Lower lobe of right lung (tissue), 2 donors: Measurements from ENCODE around the gene KIF6. TPM values are rescaled to one million over a fixed set of nuclear protein-coding genes. Genes with fewer than 3 reads are reported as not detected.
"Not testable (repeated sequence)": the region's sequence is repeated elsewhere in the genome, so short reads cannot be mapped to it uniquely, and the experiment has no call there.

Source experiments
- ATAC-seq, 2 donors: fragments of 200-7000 bp; cut with Tn5 transposase; one replicate each; pipeline ENCODE4 v1.9.1; 2020 to 2022; ENCODE audit warnings: mild to moderate bottlenecking in 2 of 2, moderate library complexity in 2 of 2
- DNase-seq: peaks from one replicate; pipeline ENCODE4 v3.0.0-alpha.2; 2020
- H3K27ac ChIP-seq: fragments of 200-600 bp; one replicate; pipeline ENCODE4 v1.8.0; 2022
- H3K27me3 ChIP-seq: fragments of 200-600 bp; one replicate; pipeline ENCODE4 v1.8.0; 2022; ENCODE audit warnings: low read depth
- H3K36me3 ChIP-seq: fragments of 200-600 bp; one replicate; pipeline ENCODE4 v1.8.0; 2022; ENCODE audit warnings: mild to moderate bottlenecking
- H3K4me1 ChIP-seq: fragments of 200-600 bp; one replicate; pipeline ENCODE4 v1.8.0; 2022
- H3K4me3 ChIP-seq: fragments of 200-600 bp; one replicate; pipeline ENCODE4 v1.8.0; 2022; ENCODE audit warnings: mild to moderate bottlenecking
- H3K9me3 ChIP-seq: fragments of 200-600 bp; one replicate; pipeline ENCODE4 v1.8.0; 2022
- CTCF ChIP-seq: fragments of 200-600 bp; IDR thresholded peaks from one replicate; pipeline ENCODE4 v1.8.0; 2022; ENCODE audit warnings: antibody characterized with exemption, mild to moderate bottlenecking
- intact Hi-C: fragments of 100-400 bp; cut with DNase I; formaldehyde crosslinking; loops from one replicate; pipeline ENCODE4 v1.11.0; 2022
- total RNA-seq: library from RNA; stranded (reverse); fragmentation: NEBNext Ultra II Directional; extraction: Animal tissue kit (Norgen Biotek cat#: 25700); gene quantifications from one replicate; pipeline ENCODE4 v1.2.1, GENCODE V29; 2021
- donor health status: DM: no; HTN: yes; CAD: no; lungs with severe emphysema.

KIF6 gene
- total RNA-seq, 1 donor from 2014 or later, result 2.5 TPM

- no peaks in the 10 kb centered on the region for H3K4me1 ChIP-seq
- no peaks in the 10 kb centered on the region for H3K27me3 ChIP-seq
- no peaks in the 10 kb centered on the region for H3K36me3 ChIP-seq
- no peak overlapping the region for H3K4me3 ChIP-seq
- no peak for DNase-seq
- intact Hi-C loops, result no loop called here
- ATAC-seq, result peak; percentile 74 to 79
- H3K27ac ChIP-seq, result no peak overlapping the region
- no peak for TF ChIP-seq CTCF
- no peaks in the 10 kb centered on the region for H3K9me3 ChIP-seq
These were observed 40.3 kb downstream of the KIF6 start for GRCh38 chr6:39684790-39685488.

GRCh38 chr6:39681674-39682121 lies 43.5 kb downstream of the KIF6 start:
- H3K27ac ChIP-seq, result no peak overlapping the region
- no peak for DNase-seq
- no peak for TF ChIP-seq CTCF
- H3K4me3 ChIP-seq, result no peak overlapping the region
- H3K4me1 ChIP-seq, result no peaks in the 10 kb centered on the region
- H3K36me3 ChIP-seq, result no peaks in the 10 kb centered on the region
- no peak for ATAC-seq
- H3K9me3 ChIP-seq, result no peaks in the 10 kb centered on the region
- H3K27me3 ChIP-seq, result no peaks in the 10 kb centered on the region
- intact Hi-C loops, result no loop called here

DNA sequence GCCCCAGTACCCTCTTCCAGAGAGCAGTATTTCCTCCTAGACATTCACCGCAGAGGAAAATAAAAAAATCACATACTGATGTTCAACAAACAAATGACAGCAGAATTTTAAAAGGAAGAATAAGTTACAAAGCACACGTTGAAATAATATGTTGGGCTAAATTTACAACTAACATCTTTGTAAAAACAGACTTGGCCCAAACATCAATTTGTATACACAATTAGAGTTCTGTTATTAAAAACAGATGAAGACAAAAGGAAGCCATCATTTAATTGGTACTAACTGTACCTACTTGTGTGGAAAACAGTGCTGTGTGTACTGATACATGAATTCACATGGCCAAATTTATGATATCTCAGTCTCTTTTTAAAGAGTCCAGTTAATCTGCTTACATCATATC lies 46.3 kb downstream of the KIF6 start:
- no peak for TF ChIP-seq CTCF
- Histone ChIP-seq H3K27me3 (no peaks in the 10 kb centered on the region), H3K9me3 (peaks cover 3% of the 10 kb centered on the region), H3K36me3 (no peaks in the 10 kb centered on the region), H3K4me3 (no peak overlapping the region), H3K4me1 (no peaks in the 10 kb centered on the region), H3K27ac (no peak overlapping the region)
- intact Hi-C loops, result no loop called here
- no peak for ATAC-seq
- DNase-seq, result no peak

- ATAC-seq, H3K27ac ChIP-seq, intact Hi-C loops, DNase-seq, H3K27me3 ChIP-seq, H3K4me3 ChIP-seq, H3K9me3 ChIP-seq, H3K36me3 ChIP-seq, H3K4me1 ChIP-seq: not testable (repeated sequence)
These were observed 47.9 kb downstream of the KIF6 start for GRCh38 chr6:39677318-39677717.

- ATAC-seq (no peak), DNase-seq (no peak)
- Histone ChIP-seq H3K4me1 (no peaks in the 10 kb centered on the region), H3K27ac (no peak overlapping the region), H3K4me3 (no peak overlapping the region), H3K9me3 (peaks cover 3% of the 10 kb centered on the region), H3K27me3 (no peaks in the 10 kb centered on the region), H3K36me3 (no peaks in the 10 kb centered on the region)
- intact Hi-C loops, result no loop called here
- TF ChIP-seq CTCF, result no peak
These were observed 54.7 kb downstream of the KIF6 start for GRCh38 chr6:39670519-39670918.

- ATAC-seq (peak in 1 of 2 donors; percentile 16), DNase-seq (no peak)
- no peaks in the 10 kb centered on the region for H3K4me1 ChIP-seq
- peaks cover 3% of the 10 kb centered on the region for H3K9me3 ChIP-seq
- H3K4me3 ChIP-seq, result no peak overlapping the region
- intact Hi-C loops, result no loop called here
- no peaks in the 10 kb centered on the region for H3K36me3 ChIP-seq
- no peak for TF ChIP-seq CTCF
- H3K27me3 ChIP-seq, result no peaks in the 10 kb centered on the region
- H3K27ac ChIP-seq, result no peak overlapping the region
These were observed 55.2 kb downstream of the KIF6 start for GRCh38 chr6:39669973-39670342.
